Measurements from ENCODE around the gene TGFBR1.

The TGFBR1 gene

GRCh38 chr9:99138424-99139284, 33.7 kb downstream of the TGFBR1 start:
- no peak for ATAC-seq

- no peak for ATAC-seq
Measured at GRCh38 chr9:99139868-99140267, 35.0 kb downstream of the TGFBR1 start.

GRCh38 chr9:99140685-99141314, 35.9 kb downstream of the TGFBR1 start:
- peak; percentile 44 to 65 for ATAC-seq

- ATAC-seq = no peak
Measured at GRCh38 chr9:99141849-99142248, 36.9 kb downstream of the TGFBR1 start.

GRCh38 chr9:99142275-99142674, 37.4 kb downstream of the TGFBR1 start:
- ATAC-seq = no peak

GRCh38 chr9:99143655-99144054, 38.7 kb downstream of the TGFBR1 start:
- no peak for ATAC-seq

GRCh38 chr9:99144966-99145365, 40.1 kb downstream of the TGFBR1 start:
- ATAC-seq = no peak

GRCh38 chr9:99146574-99146973, 41.7 kb downstream of the TGFBR1 start:
- ATAC-seq = no peak

GRCh38 chr9:99147177-99147576, 42.3 kb downstream of the TGFBR1 start:
- no peak for ATAC-seq

- no peak for ATAC-seq
Measured at GRCh38 chr9:99150451-99151171, 45.7 kb downstream of the TGFBR1 start.

- no peak for ATAC-seq
Measured at GRCh38 chr9:99154356-99154755, 49.4 kb downstream of the TGFBR1 start.

GRCh38 chr9:99155736-99156135, 50.8 kb downstream of the TGFBR1 start:
- ATAC-seq = no peak

GRCh38 chr9:99158629-99159028, 53.7 kb downstream of the TGFBR1 start:
- no peak for ATAC-seq

GRCh38 chr9:99160173-99160572, 55.3 kb downstream of the TGFBR1 start:
- no peak for ATAC-seq

GRCh38 chr9:99162759-99163364, 57.9 kb downstream of the TGFBR1 start:
- no peak for ATAC-seq

- ATAC-seq = no peak
Measured at GRCh38 chr9:99166149-99166548, 61.2 kb downstream of the TGFBR1 start.

GRCh38 chr9:99167119-99167518, 62.2 kb downstream of the TGFBR1 start:
- no peak for ATAC-seq

GRCh38 chr9:99167694-99168093, 62.8 kb downstream of the TGFBR1 start:
- no peak for ATAC-seq

GRCh38 chr9:99169086-99169485, 64.2 kb downstream of the TGFBR1 start:
- ATAC-seq = no peak

- no peak for ATAC-seq
Measured at GRCh38 chr9:99169982-99170761, 65.3 kb downstream of the TGFBR1 start.

- no peak for ATAC-seq
Measured at GRCh38 chr9:99171225-99172123, 66.6 kb downstream of the TGFBR1 start.

Data from activated CD4-positive, CD25-positive, alpha-beta regulatory T cell treated with anti-CD3 and anti-CD28 coated beads, Interleukin-2, amount 50 U/mL, for 24 hours (primary cell).